NCI-H128 (cell line): ENCODE measurements around the gene PCDH15.
"Not testable (repeated sequence)": the region's sequence is repeated elsewhere in the genome, so short reads cannot be mapped to it uniquely, and the experiment has no call there.

Experiments used
- DNase-seq: peaks from one replicate; lab custom pipeline; 2025; ENCODE audit not compliant: unreplicated experiment; lab: John Stamatoyannopoulos, UW

Gene PCDH15

GRCh38 chr10:54576541-54576940 lies 224.5 kb downstream of the PCDH15 start:
- DNase-seq = no peak

- DNase-seq = no peak
Measured at GRCh38 chr10:54559498-54559897, 241.5 kb downstream of the PCDH15 start.

GRCh38 chr10:54554028-54554427 lies 247.0 kb downstream of the PCDH15 start:
- no peak for DNase-seq

DNA sequence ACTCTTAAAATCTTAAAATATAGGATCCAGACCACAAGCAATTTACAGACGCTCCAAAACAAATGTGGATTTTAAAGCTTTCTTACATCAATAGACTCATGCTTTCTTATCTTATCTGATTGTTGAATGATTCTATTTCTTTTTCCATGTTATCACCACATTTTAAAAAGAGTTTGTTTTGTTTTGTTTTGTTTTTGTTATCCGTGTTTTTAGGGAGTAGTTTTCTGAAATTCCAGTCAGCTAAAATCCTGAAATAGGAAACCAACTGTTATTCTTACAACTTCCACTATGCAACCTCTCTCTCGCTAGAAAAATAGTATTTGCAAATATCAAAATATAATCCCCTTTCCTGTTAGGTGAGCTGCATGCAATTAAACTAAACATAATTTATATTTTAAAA lies 251.0 kb downstream of the PCDH15 start:
- no peak for DNase-seq

DNA sequence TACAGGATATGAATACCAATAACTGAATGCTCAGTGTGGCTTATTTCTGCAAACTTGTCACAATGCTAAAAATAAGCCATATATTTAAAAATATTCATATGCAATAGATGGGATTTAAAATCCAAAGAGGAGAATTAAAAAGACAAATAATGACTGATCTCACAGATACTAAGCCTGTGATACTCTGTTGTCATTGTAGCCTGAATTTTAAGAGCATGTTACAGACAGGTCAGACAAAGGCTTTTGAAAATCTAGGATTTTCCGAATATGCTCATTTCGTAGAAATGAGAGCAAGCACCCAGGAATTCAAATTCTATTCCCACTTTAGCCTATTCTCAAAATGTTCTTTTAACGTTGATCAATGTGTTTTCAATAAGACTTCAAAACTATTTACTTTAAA lies 269.7 kb downstream of the PCDH15 start:
- DNase-seq = no peak

GRCh38 chr10:54530299-54530698 lies 270.7 kb downstream of the PCDH15 start:
- no peak for DNase-seq

GRCh38 chr10:54525816-54526215 lies 275.2 kb downstream of the PCDH15 start:
- no peak for DNase-seq

DNA sequence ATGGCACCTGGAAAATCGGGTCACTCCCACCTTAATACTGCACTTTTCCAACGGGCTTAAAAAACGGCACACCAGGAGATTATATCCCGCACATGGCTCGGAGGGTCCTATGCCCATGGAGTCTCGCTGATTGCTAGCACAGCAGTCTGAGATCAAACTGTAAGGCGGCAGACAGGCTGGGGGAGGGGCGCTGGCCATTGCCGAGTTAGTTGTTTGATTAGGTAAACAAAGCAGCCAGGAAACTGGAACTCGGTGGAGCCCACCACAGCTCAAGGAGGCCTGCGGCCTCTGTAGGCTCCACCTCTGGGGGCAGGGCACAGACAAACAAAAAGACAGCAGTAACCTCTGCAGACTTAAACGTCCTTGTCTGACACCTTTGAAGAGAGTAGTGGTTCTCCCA lies 285.8 kb downstream of the PCDH15 start:
- not testable (repeated sequence) for DNase-seq

DNA sequence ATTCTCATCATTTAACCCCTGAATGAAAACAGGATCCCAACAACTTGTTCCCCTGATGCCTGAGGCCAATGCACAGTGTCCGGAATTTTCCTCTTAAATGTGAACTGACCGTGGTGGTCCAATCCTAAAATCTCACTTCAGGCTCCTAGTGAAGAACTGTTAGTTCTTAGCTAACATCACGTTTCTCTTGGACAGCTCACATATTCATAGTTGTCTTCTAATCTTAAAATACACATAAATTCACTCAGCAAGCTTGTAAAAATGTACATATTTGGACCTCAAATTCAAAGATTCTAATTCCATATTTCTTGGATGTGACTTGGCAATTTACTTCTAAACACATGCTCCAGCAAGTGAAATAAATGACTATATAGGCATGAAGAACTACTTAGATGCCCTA lies 297.2 kb downstream of the PCDH15 start:
- DNase-seq = no peak

DNA sequence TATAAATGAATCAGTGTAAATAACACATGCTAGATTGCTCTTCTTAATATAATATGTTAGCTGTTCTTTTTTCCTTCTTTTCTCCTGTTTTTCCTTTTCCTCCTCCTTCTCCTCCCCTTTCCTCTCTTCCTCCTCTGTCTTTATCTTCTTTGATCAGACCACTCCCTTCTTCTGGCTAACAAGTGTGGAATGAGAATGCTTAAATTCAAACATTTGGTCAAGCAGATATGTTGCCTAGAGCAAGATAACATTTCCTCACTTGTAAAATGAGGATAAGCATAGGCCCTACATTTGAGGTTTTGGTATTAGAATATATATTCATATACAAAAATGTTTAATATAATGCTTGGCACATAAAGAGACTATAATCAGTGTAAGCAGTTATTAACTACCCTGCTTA lies 299.1 kb downstream of the PCDH15 start:
- DNase-seq = no peak

GRCh38 chr10:54496852-54497251 lies 304.2 kb downstream of the PCDH15 start:
- no peak for DNase-seq

- no peak for DNase-seq
Measured at GRCh38 chr10:54487743-54488142, 313.3 kb downstream of the PCDH15 start.

DNA sequence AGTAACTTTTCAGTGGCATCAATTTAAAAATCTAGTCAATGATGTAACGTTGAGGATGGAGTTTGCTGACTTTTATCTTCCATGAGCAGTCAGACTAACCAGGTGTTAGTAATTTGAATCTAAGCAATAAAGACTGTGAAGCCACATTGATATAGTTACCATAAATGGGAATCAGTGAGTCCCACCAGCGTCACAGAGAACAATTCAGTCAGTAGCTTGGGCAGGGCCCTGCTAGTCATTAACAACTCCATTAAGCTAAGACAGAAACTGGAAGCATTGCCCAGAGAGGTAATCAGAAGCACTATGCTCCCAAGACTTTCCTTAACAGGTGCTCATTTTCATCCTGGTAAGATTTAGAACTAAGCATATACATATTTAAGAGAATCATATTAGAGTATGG lies 315.1 kb downstream of the PCDH15 start:
- DNase-seq = no peak

DNA sequence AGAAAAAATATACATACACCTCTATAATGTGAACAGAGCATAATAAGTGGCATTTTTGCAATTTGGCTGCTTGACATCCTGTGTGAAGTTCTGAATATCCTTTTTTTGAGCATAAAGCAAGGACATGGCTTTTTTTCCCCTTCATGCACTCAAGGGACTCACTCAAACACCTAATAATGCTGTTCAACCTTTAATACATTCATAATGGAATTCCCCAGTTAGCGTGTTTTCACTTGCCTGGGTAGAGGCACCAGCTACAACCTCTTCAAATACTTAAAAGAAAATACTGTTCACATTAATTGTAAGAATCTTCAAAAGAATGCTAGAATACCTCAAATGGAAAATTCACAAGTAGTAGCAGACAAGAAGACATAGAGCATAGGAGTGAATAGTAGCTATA lies 316.8 kb downstream of the PCDH15 start:
- DNase-seq = no peak

DNA sequence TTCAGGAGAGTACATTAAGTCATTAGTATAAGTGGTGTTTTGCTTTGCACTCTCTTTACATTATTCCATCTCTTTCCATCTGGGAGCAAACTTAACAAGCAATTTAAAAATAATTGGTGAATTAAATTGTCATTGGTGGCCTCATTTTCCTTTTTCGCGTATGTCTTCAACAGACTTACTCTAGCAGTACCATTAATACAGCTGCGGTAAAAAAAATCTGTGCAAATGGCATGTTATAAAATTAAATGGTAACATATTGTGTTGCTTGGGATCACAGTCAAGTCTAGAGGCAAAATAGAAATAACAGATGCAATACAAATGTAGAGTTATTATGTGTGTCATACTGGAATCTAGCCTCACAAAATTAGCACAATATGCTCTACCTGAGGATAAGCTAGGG lies 322.4 kb downstream of the PCDH15 start:
- DNase-seq = no peak

DNA sequence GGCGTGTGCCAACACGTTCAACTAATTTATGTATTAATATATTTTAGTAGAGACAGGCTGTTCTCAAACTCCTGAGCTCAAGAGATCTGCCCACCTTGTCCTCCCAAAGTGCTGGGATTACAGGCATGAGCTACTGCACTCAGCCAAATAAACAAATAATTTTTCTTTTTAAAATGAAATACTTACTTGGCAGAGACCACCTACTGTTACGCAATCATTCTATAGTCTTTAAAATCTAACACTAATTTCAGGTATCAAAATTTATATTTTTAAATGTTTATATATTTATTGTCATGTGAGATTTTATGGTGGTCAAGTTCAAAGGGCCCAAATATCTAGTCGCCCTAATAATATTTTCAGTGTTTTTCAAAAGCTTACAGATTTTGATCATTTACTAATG lies 323.3 kb downstream of the PCDH15 start:
- no peak for DNase-seq

- DNase-seq = no peak
Measured at GRCh38 chr10:54470324-54470631, 330.8 kb downstream of the PCDH15 start.

- no peak for DNase-seq
Measured at GRCh38 chr10:54469587-54470323, 331.3 kb downstream of the PCDH15 start.

DNA sequence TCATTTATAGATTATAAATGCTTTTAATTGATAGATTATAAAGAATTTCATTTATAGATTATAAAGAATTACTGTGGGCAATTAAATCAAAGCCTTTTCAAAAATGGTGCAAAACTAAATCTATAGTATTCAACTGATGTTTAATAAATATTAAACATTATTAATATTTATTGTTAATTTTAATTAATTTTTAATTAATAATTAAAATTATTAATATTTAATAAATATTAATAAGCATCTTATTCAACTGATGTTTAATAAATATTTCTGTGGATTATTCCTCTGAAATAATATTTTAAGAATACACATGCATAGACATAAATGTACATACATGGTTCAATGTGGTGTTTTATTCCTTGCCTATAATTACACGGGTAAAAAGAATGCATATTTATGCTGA lies 346.8 kb downstream of the PCDH15 start:
- no peak for DNase-seq

DNA sequence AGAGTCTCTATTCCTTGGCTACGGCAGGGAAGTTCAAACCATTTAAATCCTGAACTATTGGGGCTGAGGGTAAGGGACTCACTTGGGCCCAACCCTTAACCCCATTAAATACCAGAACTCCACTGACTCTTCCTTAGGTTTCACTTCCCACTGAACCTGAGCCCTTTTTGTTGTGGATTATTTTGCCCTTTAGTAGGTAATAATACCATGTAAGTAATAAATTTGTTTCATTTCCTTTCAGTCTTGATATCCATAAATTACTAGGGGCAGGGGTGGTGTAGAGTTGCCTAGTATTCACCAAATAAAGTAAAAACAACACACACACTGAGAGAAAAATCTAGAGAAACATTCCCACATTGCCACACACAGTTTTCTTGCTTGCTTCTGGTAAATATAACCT lies 352.0 kb downstream of the PCDH15 start:
- DNase-seq = no peak

- no peak for DNase-seq
Measured at GRCh38 chr10:54444170-54444569, 356.9 kb downstream of the PCDH15 start.

DNA sequence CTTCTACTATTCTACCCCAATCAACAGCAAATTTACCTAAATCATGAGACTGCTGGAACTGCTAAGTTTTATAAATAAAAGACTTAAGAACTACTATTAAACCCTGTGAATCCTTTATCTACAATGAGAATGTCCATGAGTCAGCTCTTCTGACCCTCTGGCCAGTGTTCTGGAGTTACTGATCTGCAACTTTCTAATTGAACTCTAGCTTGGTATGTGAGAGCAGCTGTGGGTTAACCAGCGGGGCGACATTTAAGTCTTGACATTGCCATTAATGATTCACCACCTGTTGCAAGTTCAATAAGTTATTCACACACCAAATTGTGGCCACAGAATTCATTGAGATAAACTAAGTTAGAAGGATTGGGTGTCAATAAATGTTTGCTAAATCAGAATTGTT lies 359.8 kb downstream of the PCDH15 start:
- no peak for DNase-seq

- DNase-seq = no peak
Measured at GRCh38 chr10:54434782-54435181, 366.2 kb downstream of the PCDH15 start.

DNA sequence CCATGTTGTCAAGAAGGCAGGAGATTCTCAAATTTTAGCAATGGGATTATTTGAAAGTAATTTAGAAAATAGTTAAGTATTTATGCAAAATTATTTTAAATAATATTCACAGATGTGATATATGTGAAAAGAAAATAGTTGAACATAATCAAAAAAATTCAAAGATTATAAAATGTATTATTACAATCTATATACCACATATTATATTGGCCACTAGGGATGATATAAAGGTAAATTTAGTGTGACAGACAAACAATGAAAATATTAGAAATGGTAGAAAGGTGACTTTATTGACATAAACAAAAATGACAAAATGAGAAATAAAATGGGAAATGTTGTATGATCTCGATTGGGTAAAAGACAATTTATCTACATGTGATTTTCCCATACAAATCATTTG lies 385.5 kb downstream of the PCDH15 start:
- DNase-seq = no peak
